Panc1 (cell line): ENCODE results near the gene XRCC6. TPM values are rescaled to one million over a fixed set of nuclear protein-coding genes. Genes with fewer than 3 reads are reported as not detected.

ENCODE experiments used
- ATAC-seq: fragments of 200-7000 bp; cut with Tn5 transposase; 2 replicates; pipeline ENCODE4 v1.9.1; 2020; ENCODE audit warnings: mild to moderate bottlenecking, moderate library complexity
- BruUV-seq: library from RNA; stranded (reverse); fragments of 400-500 nt; replicated peaks from 2 replicates; lab custom pipeline; 2021; lab: Mats Ljungman, UMichigan
- CTCF ChIA-PET: fragments of 300-600 bp; sonication (Branson Sonifier 250); formaldehyde crosslinking; loops from one replicate; lab custom pipeline; 2022; ENCODE audit warnings: antibody characterized with exemption; lab: Charles Lee
- POLR2A ChIA-PET: fragments of 300-600 bp; sonication (Branson Sonifier 250); formaldehyde crosslinking; loops from one replicate; lab custom pipeline; 2022; ENCODE audit warnings: antibody characterized with exemption; lab: Charles Lee
- DNase-seq: peaks from one replicate; pipeline ENCODE4 v3.0.0-alpha.2; 2010; ENCODE audit warnings: low read depth, low spot score
- H3K27ac ChIP-seq: 2 replicates; pipeline ENCODE4 v1.5.1; 2011; ENCODE audit warnings: mild to moderate bottlenecking, low read length, inconsistent platforms
- H3K27me3 ChIP-seq: fragments of 200-500 bp; sonication (Bioruptor generic); 2 replicates; pipeline ENCODE4 v1.6.0; 2014; ENCODE audit warnings: low read length, inconsistent platforms; ENCODE audit not compliant: control insufficient read depth, insufficient read depth
- H3K36me3 ChIP-seq: fragments of 200-500 bp; sonication (Bioruptor generic); 2 replicates; pipeline ENCODE4 v1.5.1; 2014; ENCODE audit warnings: inconsistent platforms, mild to moderate bottlenecking, low read length, moderate library complexity; ENCODE audit not compliant: control insufficient read depth, insufficient read depth
- H3K4me1 ChIP-seq: 2 replicates; pipeline ENCODE4 v1.5.1; 2011; ENCODE audit warnings: inconsistent platforms, mild to moderate bottlenecking, low read length, moderate library complexity; ENCODE audit not compliant: control insufficient read depth, insufficient read depth
- H3K4me3 ChIP-seq, 2 experiments: 2 replicates each; pipeline ENCODE4 v1.5.1; 2011 to 2012; ENCODE audit warnings: low read depth in 2 of 2, low read length in 2 of 2, mild to moderate bottlenecking in 2 of 2, inconsistent platforms in 1 of 2, moderate library complexity in 1 of 2
- H3K9me3 ChIP-seq: fragments of 200-500 bp; sonication (Bioruptor generic); 2 replicates; pipeline ENCODE4 v1.5.1; 2014; ENCODE audit warnings: low read depth, mild to moderate bottlenecking, inconsistent platforms, low read length, moderate library complexity; ENCODE audit not compliant: control insufficient read depth, insufficient read depth
- POLR2AphosphoS5 ChIP-seq: IDR thresholded peaks from 2 replicates; pipeline ENCODE4 v1.6.1; 2012; ENCODE audit warnings: mild to moderate bottlenecking, low read depth, low read length, moderate library complexity
- REST ChIP-seq, 2 experiments: IDR thresholded peaks; 2 replicates each; pipeline ENCODE4 v1.6.1; 2011 to 2012; ENCODE audit warnings: low read depth in 2 of 2, control low read depth in 1 of 2, low read length in 1 of 2, mild to moderate bottlenecking in 1 of 2, moderate library complexity in 1 of 2; ENCODE audit not compliant: insufficient read depth in 1 of 2
- SIN3A ChIP-seq: IDR thresholded peaks from 2 replicates; pipeline ENCODE4 v1.6.1; 2012; ENCODE audit warnings: low read depth, mild to moderate bottlenecking, low read length, moderate library complexity, borderline replicate concordance; ENCODE audit not compliant: insufficient read depth
- TCF7L2 ChIP-seq: IDR thresholded peaks from 2 replicates; pipeline ENCODE4 v1.6.1; 2011; ENCODE audit warnings: mild to moderate bottlenecking, low read depth, low read length, inconsistent platforms
- in situ Hi-C: cut with HindIII; loops from 2 replicates; pipeline ENCODE4 v1.10.0; 2016; ENCODE audit warnings: low sequenced_read_pairs, low pct_unique_long_range_greater_than_20kb
- intact Hi-C: fragments of 100-400 bp; cut with micrococcal nuclease; formaldehyde crosslinking; loops from one replicate; pipeline ENCODE4 v1.10.0; 2022; ENCODE audit not compliant: unreplicated experiment
- total RNA-seq: library from RNA; stranded (reverse); gene quantifications from one replicate; pipeline ENCODE4 v1.2.1, GENCODE V29; 2021; ENCODE audit not compliant: unreplicated experiment
- TF ChIP-seq, protein P1 (sequence below): fragments of 450-650 bp; IDR thresholded peaks from 2 replicates; pipeline ENCODE4 v1.5.1; 2017; ENCODE audit warnings: mild to moderate bottlenecking

The XRCC6 gene
- total RNA-seq, 1 experiment from 2014 or later: 287 TPM

- no peaks in the 10 kb centered on the region for H3K9me3 ChIP-seq
- intact Hi-C loops: no loop called here
Measured at GRCh38 chr22:41595703-41596102, 25.4 kb upstream of the XRCC6 start.

GRCh38 chr22:41596776-41597634, 24.1 kb upstream of the XRCC6 start:
- Histone ChIP-seq H3K9me3 (no peaks in the 10 kb centered on the region), H3K4me1 (peaks cover 3% of the 10 kb centered on the region), H3K27ac (no peak overlapping the region), H3K27me3 (no peaks in the 10 kb centered on the region), H3K4me3 (no peak overlapping the region), H3K36me3 (no peaks in the 10 kb centered on the region)
- in situ Hi-C loops: no loop called here
- ChIA-PET POLR2A (no interaction called here), CTCF (interaction anchor here (0.6 to 1.3 kb wide), 2 partner anchors 20 to 191 kb away, joined by 3 to 5 read pairs; no protein-coding TSS in a partner anchor)
- intact Hi-C loops: no loop called here
- BruUV-seq: no TSS peak
- no peak for TF ChIP-seq TCF7L2
- TF ChIP-seq POLR2AphosphoS5: no peak; the same call in 1 of the 2 replicates
- TF ChIP-seq REST (IDR thresholded peaks at IDR 0.05; ENCODE audit: insufficient read depth in 1 of 2, low read depth in 2 of 2, low read length in 1 of 2): no peak
- TF ChIP-seq, protein P1, sequence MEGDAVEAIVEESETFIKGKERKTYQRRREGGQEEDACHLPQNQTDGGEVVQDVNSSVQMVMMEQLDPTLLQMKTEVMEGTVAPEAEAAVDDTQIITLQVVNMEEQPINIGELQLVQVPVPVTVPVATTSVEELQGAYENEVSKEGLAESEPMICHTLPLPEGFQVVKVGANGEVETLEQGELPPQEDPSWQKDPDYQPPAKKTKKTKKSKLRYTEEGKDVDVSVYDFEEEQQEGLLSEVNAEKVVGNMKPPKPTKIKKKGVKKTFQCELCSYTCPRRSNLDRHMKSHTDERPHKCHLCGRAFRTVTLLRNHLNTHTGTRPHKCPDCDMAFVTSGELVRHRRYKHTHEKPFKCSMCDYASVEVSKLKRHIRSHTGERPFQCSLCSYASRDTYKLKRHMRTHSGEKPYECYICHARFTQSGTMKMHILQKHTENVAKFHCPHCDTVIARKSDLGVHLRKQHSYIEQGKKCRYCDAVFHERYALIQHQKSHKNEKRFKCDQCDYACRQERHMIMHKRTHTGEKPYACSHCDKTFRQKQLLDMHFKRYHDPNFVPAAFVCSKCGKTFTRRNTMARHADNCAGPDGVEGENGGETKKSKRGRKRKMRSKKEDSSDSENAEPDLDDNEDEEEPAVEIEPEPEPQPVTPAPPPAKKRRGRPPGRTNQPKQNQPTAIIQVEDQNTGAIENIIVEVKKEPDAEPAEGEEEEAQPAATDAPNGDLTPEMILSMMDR: peak; percentile 85
- TF ChIP-seq SIN3A: no peak
- ATAC-seq: peak; percentile 89
- DNase-seq: no peak

More at GRCh38 chr22:41595703-41596102, 25.4 kb upstream of the XRCC6 start:
- no peak for TF ChIP-seq POLR2AphosphoS5
- TF ChIP-seq TCF7L2: no peak
- TF ChIP-seq REST (IDR thresholded peaks at IDR 0.05; ENCODE audit: insufficient read depth in 1 of 2, low read depth in 2 of 2, low read length in 1 of 2): no peak
- no peak for TF ChIP-seq SIN3A
- TF ChIP-seq, protein P1: no peak
- ChIA-PET POLR2A (no interaction called here), CTCF (no interaction called here)
- Histone ChIP-seq H3K36me3 (no peaks in the 10 kb centered on the region), H3K4me3 (no peak overlapping the region), H3K27ac (no peak overlapping the region), H3K4me1 (peaks cover 3% of the 10 kb centered on the region), H3K27me3 (no peaks in the 10 kb centered on the region)
- ATAC-seq (no peak), DNase-seq (no peak)
- no TSS peak for BruUV-seq
- in situ Hi-C loops: no loop called here
